Heart right ventricle (tissue), 16 donors: ENCODE results near the gene PCBD1. TPM values are rescaled to one million over a fixed set of nuclear protein-coding genes. Genes with fewer than 3 reads are reported as not detected.

Experiments used
- ATAC-seq, 8 donors: fragments of 200-7000 bp; cut with Tn5 transposase; one replicate each; pipeline ENCODE4 v1.9.1; 2020; ENCODE audit warnings: mild to moderate bottlenecking in 8 of 8, moderate library complexity in 8 of 8, moderate number of reproducible peaks in 1 of 8
- DNase-seq, 2 donors: peaks; one replicate each; pipeline ENCODE4 v3.0.0-alpha.2; 2020
- H3K27ac ChIP-seq, 10 donors: fragments of 200-600 bp; sonication (generic) in 2 of 10; one replicate each; pipeline versions ENCODE4 v1.5.0 to v1.8.0; 2020 to 2022; ENCODE audit warnings: mild to moderate bottlenecking in 3 of 10
- H3K27me3 ChIP-seq, 7 donors: fragments of 200-600 bp; one replicate each; pipeline ENCODE4 v1.8.0; 2021 to 2022; ENCODE audit warnings: mild to moderate bottlenecking in 2 of 7
- H3K36me3 ChIP-seq, 9 donors: fragments of 200-600 bp; sonication (generic) in 1 of 9; one replicate each; pipeline versions ENCODE4 v1.5.0 to v1.8.0; 2020 to 2022; ENCODE audit warnings: mild to moderate bottlenecking in 2 of 9
- H3K4me1 ChIP-seq, 9 donors: fragments of 200-600 bp; sonication (generic) in 1 of 9; one replicate each; pipeline versions ENCODE4 v1.5.0 to v1.8.0; 2020 to 2022; ENCODE audit warnings: mild to moderate bottlenecking in 4 of 9
- H3K4me3 ChIP-seq, 10 donors: fragments of 200-600 bp; sonication (generic) in 2 of 10; one replicate each; pipeline versions ENCODE4 v1.5.0 to v1.8.0; 2020 to 2022; ENCODE audit warnings: mild to moderate bottlenecking in 7 of 10, moderate library complexity in 2 of 10
- H3K9me3 ChIP-seq, 11 donors: fragments of 200-600 bp in 10 of 11; sonication (generic) in 2 of 11; one replicate each; pipeline versions ENCODE4 v1.5.0 to v1.8.0; 2013 to 2022; ENCODE audit warnings: mild to moderate bottlenecking in 2 of 11, control low read depth in 1 of 11, moderate library complexity in 1 of 11
- CTCF ChIP-seq, 9 donors: fragments of 200-600 bp; sonication (generic) in 2 of 9; IDR thresholded peaks; one replicate each; pipeline versions ENCODE4 v1.5.0 to v1.8.0; 2021 to 2022; ENCODE audit warnings: antibody characterized with exemption in 9 of 9, mild to moderate bottlenecking in 5 of 9, moderate library complexity in 1 of 9
- WGBS, 2 donors: extraction: QIAGEN DNeasy Blood & Tissue Kit; methylation state at CpG; one replicate each; pipeline ENCODE4 v1.1.7; 2013; ENCODE audit warnings: inconsistent platforms in 1 of 2; 5-methylcytosine and 5-hydroxymethylcytosine counted together
- intact Hi-C, 10 donors: fragments of 100-400 bp; cut with DNase I; formaldehyde crosslinking; loops; one replicate each; pipeline versions ENCODE4 v1.11.1 to v1.14.2; 2022
- polyA plus RNA-seq, 2 donors: library from polyadenylated mRNA; stranded (reverse); fragments of 200-250 nt; gene quantifications; one replicate each; pipeline ENCODE4 v1.2.3, GENCODE V29; 2013
- total RNA-seq, 10 donors: library from RNA; stranded (reverse); fragmentation: NEBNext Ultra II Directional in 3 of 10; extraction: Animal tissue kit (Norgen Biotek cat#: 25700) in 3 of 10; gene quantifications; one replicate each; pipeline versions ENCODE4 v1.2.1 to v1.2.4, GENCODE V29; 2021 to 2023
- donor health status: Arrhythmogenic right ventricular cardiomyopathy.
- donor health status: ischemic (EF 13 %, LVEDD 7.1; RV severe dilation, severe dysfunction).
- donor health status: healthy with polysubstance abuse.
- donor health status: DM: no; HTN: yes; CAD: no.
- donor health status: DM: no; HTN: no; CAD: no.
- donor health status: ischemic (EF 25% LVEDD 6.9; RV normal size, moderate dysfunction).
- donor health status: ischemic (EF 25% LVEDD 5.7; RV mildly dilated, moderate dysfunction).
- donor health status: healthy.
- donor health status: DM: yes; HTN: yes; CAD: no.
- donor health status: Ischemic cardiomyopathy.
- donor health status: ischemic (EF 35%, LVEDD 5.7; RV mildly dilated, moderate dysfunction).
- donor health status: nonischemic (EF 11% LVEDD 7.7; RV severe dilation, severe dysfunction).
- donor health status: DM: yes; HTN: yes; CAD: no.
- donor health status: PGD.
- donor health status: ischemic (EF 29% LVEDD 5.4; RV normal size, mild dysfunction).
- donor health status: nonischemic (EF 23%, LVEDD 6.1; RV moderate dilation, normal function).

Gene PCBD1
- total and polyA plus RNA-seq, 12 donors = 116 to 179 (median 141) TPM

GRCh38 chr10:70911386-70911785, 23.0 kb upstream of the PCBD1 start:
- no peaks in the 10 kb centered on the region for H3K9me3 ChIP-seq
- ATAC-seq (no peak), DNase-seq (no peak)
- peaks cover 0 to 16% (median 6%) of the 10 kb centered on the region in 9 donors for H3K4me1 ChIP-seq
- WGBS, 2 donors = 89 to 93% methylated on average over 4 of the region's 4 CpGs
- H3K27ac ChIP-seq = no peak overlapping the region
- no peak overlapping the region for H3K4me3 ChIP-seq
- intact Hi-C loops = no loop called here
- TF ChIP-seq CTCF (IDR thresholded peaks at IDR 0.05) = no peak
- H3K27me3 ChIP-seq = peaks cover 0 to 8% (median 0%) of the 10 kb centered on the region in 7 donors
- H3K36me3 ChIP-seq = no peaks in the 10 kb centered on the region

- Histone ChIP-seq H3K36me3 (no peaks in the 10 kb centered on the region), H3K27ac (no peak overlapping the region), H3K4me3 (no peak overlapping the region), H3K9me3 (no peaks in the 10 kb centered on the region), H3K4me1 (peaks cover 0 to 16% (median 6%) of the 10 kb centered on the region in 9 donors), H3K27me3 (peaks cover 0 to 5% (median 0%) of the 10 kb centered on the region in 7 donors)
- intact Hi-C loops = no loop called here
- WGBS, 2 donors = 91 to 93% methylated on average over 16 of the region's 16 CpGs
- no peak for ATAC-seq
- no peak for TF ChIP-seq CTCF (IDR thresholded peaks at IDR 0.05)
- no peak for DNase-seq
Measured at GRCh38 chr10:70910486-70911341, 22.3 kb upstream of the PCBD1 start.

GRCh38 chr10:70909326-70909935, 21.1 kb upstream of the PCBD1 start:
- ATAC-seq (no peak), DNase-seq (no peak)
- Histone ChIP-seq H3K36me3 (no peaks in the 10 kb centered on the region), H3K27ac (no peak overlapping the region), H3K27me3 (peaks cover 0 to 2% (median 0%) of the 10 kb centered on the region in 7 donors), H3K4me1 (peaks cover 0 to 16% (median 6%) of the 10 kb centered on the region in 9 donors), H3K4me3 (no peak overlapping the region), H3K9me3 (no peaks in the 10 kb centered on the region)
- no peak for TF ChIP-seq CTCF (IDR thresholded peaks at IDR 0.05)
- intact Hi-C loops = loop anchor here in 4 of 10 donors (5.0 kb wide), 3 partner anchors 298 to 378 kb away; no protein-coding TSS in a partner anchor
- 77 to 78% methylated on average over 9 of the region's 9 CpGs for WGBS, 2 donors

- DNase-seq = no peak
Measured at GRCh38 chr10:70908406-70909296, 20.3 kb upstream of the PCBD1 start.

More at GRCh38 chr10:70908406-70909296, 20.3 kb upstream of the PCBD1 start:
- peaks cover 0 to 16% (median 6%) of the 10 kb centered on the region in 9 donors for H3K4me1 ChIP-seq
- no peaks in the 10 kb centered on the region for H3K36me3 ChIP-seq
- ATAC-seq = no peak
- H3K9me3 ChIP-seq = no peaks in the 10 kb centered on the region
- H3K27me3 ChIP-seq = no peaks in the 10 kb centered on the region
- no peak overlapping the region for H3K27ac ChIP-seq
- no peak for TF ChIP-seq CTCF (IDR thresholded peaks at IDR 0.05)
- intact Hi-C loops = loop anchor here in 4 of 10 donors (5.0 kb wide), 3 partner anchors 299 to 379 kb away; no protein-coding TSS in a partner anchor
- 81 to 89% methylated on average over 12 of the region's 12 CpGs for WGBS, 2 donors
- H3K4me3 ChIP-seq = no peak overlapping the region
